GM19324 (cell line): ENCODE results near the gene GULP1.

Experiments used
- ATAC-seq: cut with Tn5 transposase; IDR thresholded peaks from one replicate; pipeline ENCODE4 v1.9.1; 2021; ENCODE audit warnings: mild to moderate bottlenecking, moderate library complexity; ENCODE audit not compliant: unreplicated experiment, low FRiP score

GULP1 gene

DNA sequence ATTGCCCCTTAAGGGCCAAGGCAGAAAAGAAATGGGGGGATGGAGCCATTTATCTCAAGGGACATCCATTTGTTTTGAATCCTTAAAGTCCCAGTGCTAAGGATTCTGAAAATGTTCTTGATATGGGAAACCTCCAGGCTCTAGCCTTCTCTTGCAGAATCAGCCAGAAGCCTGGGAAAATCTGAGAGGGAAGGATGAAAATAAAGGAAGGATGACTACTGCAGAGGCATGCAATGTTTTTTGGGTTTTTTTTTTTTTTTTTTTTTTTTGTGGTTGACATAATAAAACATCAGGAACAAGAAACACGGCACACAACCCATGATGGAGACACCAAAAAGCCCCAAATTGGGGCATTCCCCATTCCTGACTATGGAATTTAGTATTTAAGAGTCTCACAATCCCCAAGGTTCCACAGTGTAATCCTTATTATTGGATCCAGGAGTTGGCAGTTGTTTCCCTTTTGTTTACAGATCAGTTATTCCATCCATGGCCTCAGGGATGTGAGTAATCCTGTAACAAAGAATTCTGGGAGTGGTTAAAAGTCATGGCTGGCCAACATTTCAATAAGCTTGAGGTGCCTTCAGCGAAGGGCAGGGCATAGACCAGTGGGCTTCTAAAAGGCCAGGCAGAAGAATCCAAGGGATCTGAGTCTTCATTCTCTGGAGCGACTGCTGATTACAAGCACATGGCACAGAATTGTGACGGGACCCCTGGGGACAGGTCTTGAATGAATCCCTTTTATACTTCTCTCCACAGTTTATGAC lies 337.5 kb downstream of the GULP1 start:
- ATAC-seq = no peak

DNA sequence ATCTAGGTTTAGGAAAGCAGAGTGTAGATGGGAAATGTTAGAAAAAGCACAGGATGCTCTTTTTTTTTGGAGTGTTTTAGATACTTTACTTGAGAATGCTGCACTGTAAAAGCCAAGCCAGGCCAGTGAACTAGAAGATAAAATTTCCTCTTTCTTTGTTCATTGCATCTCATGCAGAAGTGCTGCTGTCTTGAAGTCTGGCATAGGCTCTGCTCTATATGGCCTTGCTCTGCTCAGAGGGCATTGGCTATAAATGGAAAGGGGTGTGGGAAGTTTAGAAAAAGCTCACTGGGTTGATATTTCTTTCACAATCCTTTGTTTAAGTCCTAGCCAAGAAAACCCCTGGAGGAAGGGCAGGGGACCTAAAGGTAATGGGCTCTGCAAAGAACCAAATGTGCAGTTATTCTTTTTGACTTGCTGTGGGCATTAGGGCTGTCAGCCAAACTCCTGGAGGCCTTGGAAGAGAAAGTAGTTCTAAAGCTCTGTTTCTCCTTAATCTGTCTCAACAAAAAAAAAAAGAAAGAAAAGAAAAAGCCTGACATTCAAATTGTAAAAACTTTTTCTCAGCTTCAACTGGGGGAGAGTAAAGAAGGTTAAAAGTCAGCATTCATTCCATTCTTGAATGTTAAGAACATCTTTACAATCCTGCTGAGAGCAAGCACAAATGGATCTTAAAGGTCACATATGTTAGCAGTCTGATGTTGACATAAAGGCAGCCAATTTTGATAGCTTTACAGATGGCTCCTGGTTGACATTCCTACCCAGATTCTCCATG lies 338.3 kb downstream of the GULP1 start:
- ATAC-seq = no peak

- no peak for ATAC-seq
These were observed 339.5 kb downstream of the GULP1 start for GRCh38 chr2:188631037-188631809.

DNA sequence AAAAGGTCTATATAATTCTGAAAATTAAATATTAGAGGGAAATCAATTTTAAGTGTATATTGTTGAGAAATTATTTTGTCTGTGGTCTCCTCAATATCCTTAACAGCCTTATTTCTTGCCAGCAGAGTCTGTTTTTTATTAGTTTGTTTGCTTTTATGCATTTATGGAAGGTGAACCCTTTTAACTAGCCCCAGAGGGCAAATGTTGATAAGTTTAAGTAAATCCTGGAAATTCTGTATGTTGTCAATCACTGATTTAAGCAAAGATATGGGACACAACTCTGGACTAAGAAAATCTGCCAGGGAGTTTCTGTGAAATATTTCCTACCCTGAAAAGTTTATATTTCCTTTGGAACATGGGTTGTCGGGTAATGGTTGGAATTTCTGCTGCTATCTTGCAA lies 343.0 kb downstream of the GULP1 start:
- no peak for ATAC-seq
